H9 (cell line): Measurements from ENCODE around the gene TAOK1. TPM values are rescaled to one million over a fixed set of nuclear protein-coding genes. Genes with fewer than 3 reads are reported as not detected.

ENCODE experiments used
- DNase-seq: peaks from one replicate; pipeline ENCODE4 v3.0.0-alpha.2; 2017
- H2AFZ ChIP-seq: one replicate; pipeline ENCODE4 v1.6.1; 2013; ENCODE audit warnings: mild to moderate bottlenecking, low read length, control low read depth, moderate library complexity
- H2AK5ac ChIP-seq: 2 replicates; pipeline ENCODE4 v1.6.1; 2013; ENCODE audit warnings: low read length, control low read depth, mixed read lengths; ENCODE audit not compliant: insufficient read length
- H2BK120ac ChIP-seq: one replicate; pipeline ENCODE4 v1.6.1; 2013; ENCODE audit warnings: low read depth, mild to moderate bottlenecking, low read length, control low read depth, inconsistent platforms; ENCODE audit not compliant: poor library complexity, severe bottlenecking
- H2BK12ac ChIP-seq: 2 replicates; pipeline ENCODE4 v1.6.1; 2013; ENCODE audit warnings: low read length, control low read depth, mixed read lengths, low read depth; ENCODE audit not compliant: insufficient read length
- H2BK15ac ChIP-seq: 2 replicates; pipeline ENCODE4 v1.6.1; 2013; ENCODE audit warnings: low read depth, low read length, control low read depth
- H2BK20ac ChIP-seq: one replicate; pipeline ENCODE4 v1.6.1; 2013; ENCODE audit warnings: low read depth, mild to moderate bottlenecking, low read length, control low read depth, inconsistent platforms; ENCODE audit not compliant: poor library complexity, severe bottlenecking
- H2BK5ac ChIP-seq: 2 replicates; pipeline ENCODE4 v1.6.1; 2013; ENCODE audit warnings: low read length, control low read depth, mixed read lengths; ENCODE audit not compliant: insufficient read length
- H3K14ac ChIP-seq: 2 replicates; pipeline ENCODE4 v1.6.1; 2013; ENCODE audit warnings: low read length, control low read depth; ENCODE audit not compliant: insufficient read depth
- H3K18ac ChIP-seq: 2 replicates; pipeline ENCODE4 v1.6.1; 2013; ENCODE audit warnings: low read depth, mild to moderate bottlenecking, mixed read lengths, low read length, control low read depth; ENCODE audit not compliant: insufficient read length
- H3K23ac ChIP-seq: 2 replicates; pipeline ENCODE4 v1.6.1; 2013; ENCODE audit warnings: low read length, control low read depth, mixed read lengths, low read depth; ENCODE audit not compliant: insufficient read length
- H3K23me2 ChIP-seq: 2 replicates; pipeline ENCODE4 v1.6.1; 2013; ENCODE audit warnings: low read depth, mild to moderate bottlenecking, mixed read lengths, low read length, control low read depth; ENCODE audit not compliant: insufficient read length, poor library complexity, severe bottlenecking
- H3K27ac ChIP-seq: 2 replicates; pipeline ENCODE4 v1.5.1; 2013; ENCODE audit warnings: low read length, control low read depth, mixed read lengths, low read depth; ENCODE audit not compliant: insufficient read length
- H3K27me3 ChIP-seq: 2 replicates; pipeline ENCODE4 v1.6.1; 2013; ENCODE audit warnings: low read length, control low read depth, inconsistent platforms; ENCODE audit not compliant: insufficient read depth
- H3K4ac ChIP-seq: 2 replicates; pipeline ENCODE4 v1.6.1; 2013; ENCODE audit warnings: low read depth, mild to moderate bottlenecking, control low read depth, inconsistent platforms, low read length, moderate library complexity
- H3K4me1 ChIP-seq: 2 replicates; pipeline ENCODE4 v1.6.1; 2013; ENCODE audit warnings: low read length, control low read depth, inconsistent platforms; ENCODE audit not compliant: insufficient read depth
- H3K4me2 ChIP-seq: 2 replicates; pipeline ENCODE4 v1.6.1; 2013; ENCODE audit warnings: low read length, control low read depth, mixed read lengths; ENCODE audit not compliant: insufficient read length, insufficient read depth
- H3K56ac ChIP-seq: 2 replicates; pipeline ENCODE4 v1.6.1; 2013; ENCODE audit warnings: low read depth, mild to moderate bottlenecking, mixed read lengths, low read length, control low read depth; ENCODE audit not compliant: insufficient read length
- H3K79me1 ChIP-seq: 2 replicates; pipeline ENCODE4 v1.6.1; 2013; ENCODE audit warnings: low read depth, mild to moderate bottlenecking, moderate library complexity, low read length, control low read depth, inconsistent platforms; ENCODE audit not compliant: insufficient read depth, poor library complexity, severe bottlenecking
- H3K79me2 ChIP-seq: 2 replicates; pipeline ENCODE4 v1.6.1; 2013; ENCODE audit warnings: low read length, control low read depth, inconsistent platforms; ENCODE audit not compliant: insufficient read depth
- H3K9ac ChIP-seq: 2 replicates; pipeline ENCODE4 v1.6.1; 2013; ENCODE audit warnings: low read length, control low read depth, mixed read lengths; ENCODE audit not compliant: insufficient read length; ENCODE audit errors: extremely low read depth
- H3K9me3 ChIP-seq: one replicate; pipeline ENCODE4 v1.6.1; 2013; ENCODE audit warnings: low read depth, low read length, inconsistent platforms; ENCODE audit not compliant: control insufficient read depth
- H3T11ph ChIP-seq: one replicate; pipeline ENCODE4 v1.6.1; 2013; ENCODE audit warnings: mild to moderate bottlenecking, low read length, control low read depth, inconsistent platforms
- H4K20me1 ChIP-seq: one replicate; pipeline ENCODE4 v1.6.1; 2013; ENCODE audit not compliant: control insufficient read depth, insufficient read length, insufficient read depth
- H4K5ac ChIP-seq: 2 replicates; pipeline ENCODE4 v1.6.1; 2013; ENCODE audit warnings: low read depth, mild to moderate bottlenecking, mixed read lengths, low read length, control low read depth; ENCODE audit not compliant: insufficient read length
- H4K8ac ChIP-seq: replicated peaks from 2 replicates; pipeline ENCODE4 v1.6.1; 2013; ENCODE audit warnings: low read length, control low read depth, mixed read lengths, low read depth; ENCODE audit not compliant: insufficient read length
- H4K91ac ChIP-seq: 2 replicates; pipeline ENCODE4 v1.6.1; 2013; ENCODE audit warnings: low read depth, mild to moderate bottlenecking, moderate library complexity, mixed read lengths, low read length, control low read depth; ENCODE audit not compliant: insufficient read length
- H3K27ac Mint-ChIP-seq, 3 experiments: 2 replicates in 2 of 3; 3 replicates in 1 of 3; pipeline ENCODE4 v1.8.0; 2020 to 2021; ENCODE audit warnings: mixed read lengths in 3 of 3, mild to moderate bottlenecking in 1 of 3, moderate library complexity in 1 of 3
- H3K27me3 Mint-ChIP-seq: 2 replicates; pipeline ENCODE4 v1.8.0; 2021; ENCODE audit warnings: low read depth, mild to moderate bottlenecking, moderate library complexity, mixed read lengths
- H3K36me3 Mint-ChIP-seq, 3 experiments: 2 replicates in 2 of 3; 3 replicates in 1 of 3; pipeline ENCODE4 v1.8.0; 2020 to 2021; ENCODE audit warnings: low read depth in 3 of 3, mixed read lengths in 3 of 3; ENCODE audit not compliant: insufficient read depth in 1 of 3
- H3K4me1 Mint-ChIP-seq, 2 experiments: 2 replicates each; pipeline ENCODE4 v1.8.0; 2020; ENCODE audit warnings: mixed read lengths in 2 of 2
- H3K4me3 Mint-ChIP-seq, 2 experiments: 2 replicates in 1 of 2; 3 replicates in 1 of 2; pipeline ENCODE4 v1.8.0; 2020 to 2021; ENCODE audit warnings: mild to moderate bottlenecking in 2 of 2, mixed read lengths in 2 of 2, moderate library complexity in 1 of 2
- H3K9me3 Mint-ChIP-seq, 2 experiments: 2 replicates in 1 of 2; 3 replicates in 1 of 2; pipeline ENCODE4 v1.8.0; 2020; ENCODE audit warnings: mild to moderate bottlenecking in 2 of 2, mixed read lengths in 2 of 2, moderate library complexity in 1 of 2
- CTCF ChIP-seq: fragments of 200-600 bp; sonication (generic); conservative IDR thresholded peaks from 3 replicates; pipeline ENCODE4 v1.8.0; 2021; ENCODE audit warnings: antibody characterized with exemption, mild to moderate bottlenecking
- WGBS: extraction: QIAGEN DNeasy Blood & Tissue Kit; methylation state at CpG from one replicate; pipeline ENCODE4 v1.1.7; 2013; ENCODE audit warnings: missing lambda C conversion rate, low lambda C conversion rate, mixed read lengths; ENCODE audit not compliant: insufficient read length; ENCODE audit errors: extremely low coverage; 5-methylcytosine and 5-hydroxymethylcytosine counted together
- total RNA-seq: library from RNA; stranded (reverse); gene quantifications from 2 replicates; pipeline ENCODE4 v1.2.1, GENCODE V29; 2021

Gene TAOK1
- total RNA-seq, 1 experiment from 2014 or later = 93.0 TPM

- Histone ChIP-seq H2BK5ac (no peak overlapping the region), H3K27me3 (peaks cover 8% of the 10 kb centered on the region; the same call in 1 of the 2 replicates), H2BK12ac (no peak overlapping the region), H3K9ac (no peak overlapping the region), H3K14ac (no peak overlapping the region), H3K79me1 (no peaks in the 10 kb centered on the region), H2AFZ (no peak overlapping the region), H3K4me2 (peak overlapping the region; percentile 64), H4K8ac (no peak overlapping the region), H3K27ac (no peak overlapping the region), H3K9me3 (no peaks in the 10 kb centered on the region), H3K23ac (no peak overlapping the region), H4K5ac (no peak overlapping the region), H3K56ac (no peak overlapping the region), H2BK20ac (no peak overlapping the region), H2AK5ac (no peak overlapping the region), H3K18ac (no peak overlapping the region), H2BK15ac (no peak overlapping the region), H3K4ac (no peak overlapping the region), H3K23me2 (peaks cover 23% of the 10 kb centered on the region), H2BK120ac (no peak overlapping the region), H4K20me1 (no peaks in the 10 kb centered on the region), H3K79me2 (no peaks in the 10 kb centered on the region), H3K4me1 (no peaks in the 10 kb centered on the region), H3T11ph (no peak overlapping the region), H4K91ac (no peak overlapping the region)
- peaks cover 3 to 18% (median 16%) of the 10 kb centered on the region in 3 experiments; a peak in 6 of 7 replicates for H3K36me3 Mint-ChIP-seq
- peaks cover 40% of the 10 kb centered on the region for H3K27me3 Mint-ChIP-seq
- no CpG with 5 or more reads among the region's 14 CpGs for WGBS
- peaks cover 13 to 24% of the 10 kb centered on the region in 2 experiments for H3K4me1 Mint-ChIP-seq
- H3K9me3 Mint-ChIP-seq = no peaks in the 10 kb centered on the region; a peak in 1 of 5 replicates
- no peak for TF ChIP-seq CTCF
- H3K27ac Mint-ChIP-seq = peak overlapping the region in 1 of 3 experiments; percentile 87; a peak in 1 of 7 replicates
- H3K4me3 Mint-ChIP-seq = peak overlapping the region; percentile 75 to 89
- DNase-seq = no peak
Observed at GRCh38 chr17:29569245-29569950, 179.2 kb downstream of the TAOK1 start.
